Measurements from ENCODE around the gene BLCAP.
A peak's percentile ranks its signal among the peaks of the same experiment; 100 is the strongest.

BLCAP gene

DNA sequence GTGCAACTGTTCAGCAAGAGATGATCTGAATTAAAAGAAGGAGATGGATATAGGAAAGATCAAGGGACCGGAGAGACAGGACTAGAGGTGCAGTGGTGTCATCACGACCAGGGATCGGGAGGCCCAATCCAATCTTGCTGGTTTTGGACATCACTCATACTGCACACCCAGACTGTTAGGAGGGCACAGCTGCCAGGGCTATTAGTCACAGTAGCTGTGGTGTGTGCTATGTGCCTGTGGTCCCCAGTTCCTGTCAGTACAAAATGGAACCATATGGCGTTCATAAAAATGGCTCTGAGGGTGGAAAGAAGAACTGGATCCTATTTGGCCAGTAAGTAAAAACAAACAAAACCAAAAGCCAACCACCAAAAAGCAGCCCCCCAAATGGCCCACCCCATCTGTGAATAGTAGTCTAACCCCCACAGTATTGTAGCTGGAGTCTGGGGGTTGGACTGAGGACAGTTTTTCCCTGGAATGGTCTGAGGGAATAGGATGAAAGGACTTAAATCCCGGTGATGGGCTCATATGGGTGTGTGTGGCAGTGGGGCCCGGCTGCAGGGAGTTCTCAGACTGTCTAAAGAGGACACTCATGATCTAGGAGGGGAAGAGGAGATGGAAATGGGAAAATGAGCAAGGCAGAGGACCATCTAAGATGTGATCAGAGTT lies 15.9 kb downstream of the BLCAP start:
- TF ChIP-seq ZNF565 (CRISPR knock-in tag; conservative IDR thresholded peaks at IDR 0.05; ENCODE audit: low read depth): no peak
- TF ChIP-seq, protein P1, sequence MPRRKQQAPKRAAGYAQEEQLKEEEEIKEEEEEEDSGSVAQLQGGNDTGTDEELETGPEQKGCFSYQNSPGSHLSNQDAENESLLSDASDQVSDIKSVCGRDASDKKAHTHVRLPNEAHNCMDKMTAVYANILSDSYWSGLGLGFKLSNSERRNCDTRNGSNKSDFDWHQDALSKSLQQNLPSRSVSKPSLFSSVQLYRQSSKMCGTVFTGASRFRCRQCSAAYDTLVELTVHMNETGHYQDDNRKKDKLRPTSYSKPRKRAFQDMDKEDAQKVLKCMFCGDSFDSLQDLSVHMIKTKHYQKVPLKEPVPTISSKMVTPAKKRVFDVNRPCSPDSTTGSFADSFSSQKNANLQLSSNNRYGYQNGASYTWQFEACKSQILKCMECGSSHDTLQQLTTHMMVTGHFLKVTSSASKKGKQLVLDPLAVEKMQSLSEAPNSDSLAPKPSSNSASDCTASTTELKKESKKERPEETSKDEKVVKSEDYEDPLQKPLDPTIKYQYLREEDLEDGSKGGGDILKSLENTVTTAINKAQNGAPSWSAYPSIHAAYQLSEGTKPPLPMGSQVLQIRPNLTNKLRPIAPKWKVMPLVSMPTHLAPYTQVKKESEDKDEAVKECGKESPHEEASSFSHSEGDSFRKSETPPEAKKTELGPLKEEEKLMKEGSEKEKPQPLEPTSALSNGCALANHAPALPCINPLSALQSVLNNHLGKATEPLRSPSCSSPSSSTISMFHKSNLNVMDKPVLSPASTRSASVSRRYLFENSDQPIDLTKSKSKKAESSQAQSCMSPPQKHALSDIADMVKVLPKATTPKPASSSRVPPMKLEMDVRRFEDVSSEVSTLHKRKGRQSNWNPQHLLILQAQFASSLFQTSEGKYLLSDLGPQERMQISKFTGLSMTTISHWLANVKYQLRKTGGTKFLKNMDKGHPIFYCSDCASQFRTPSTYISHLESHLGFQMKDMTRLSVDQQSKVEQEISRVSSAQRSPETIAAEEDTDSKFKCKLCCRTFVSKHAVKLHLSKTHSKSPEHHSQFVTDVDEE (CRISPR knock-in tag; IDR thresholded peaks at IDR 0.05): no peak
- no peak for TF ChIP-seq ISL1 (CRISPR knock-in tag; IDR thresholded peaks at IDR 0.05)
- peak; percentile 91 for ATAC-seq

DNA sequence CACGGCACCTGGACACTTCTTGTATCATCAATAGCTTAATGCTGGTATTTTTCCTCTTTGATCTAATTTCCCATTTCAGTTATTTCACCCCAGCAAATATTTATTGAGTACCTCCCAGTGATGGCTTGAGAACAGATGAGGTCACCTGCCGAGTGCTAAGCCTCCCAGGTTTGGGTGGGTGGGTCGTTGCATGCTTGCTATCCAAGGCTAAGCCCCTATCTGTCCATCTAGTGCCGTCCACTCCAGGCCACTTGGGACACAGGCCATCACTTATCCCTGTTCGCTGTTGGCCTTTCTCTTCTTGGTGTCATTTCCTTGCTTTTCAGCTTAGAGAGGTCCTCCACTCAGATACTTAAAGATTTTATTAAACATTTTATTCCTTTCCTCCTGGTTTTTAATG lies 17.4 kb downstream of the BLCAP start:
- ATAC-seq: no peak
- TF ChIP-seq RARB (CRISPR knock-in tag; IDR thresholded peaks at IDR 0.05) (no peak), PPARA (CRISPR knock-in tag; IDR thresholded peaks at IDR 0.05; ENCODE audit: borderline replicate concordance) (no peak), GLIS3 (CRISPR knock-in tag; IDR thresholded peaks at IDR 0.05) (no peak), ISL1 (CRISPR knock-in tag; IDR thresholded peaks at IDR 0.05) (no peak), CSDC2 (CRISPR knock-in tag; IDR thresholded peaks at IDR 0.05) (no peak), BACH2 (CRISPR knock-in tag; IDR thresholded peaks at IDR 0.05; ENCODE audit: borderline replicate concordance) (no peak), ZNF70 (CRISPR knock-in tag; IDR thresholded peaks at IDR 0.05) (no peak), ZNF8 (CRISPR knock-in tag; IDR thresholded peaks at IDR 0.05) (no peak), ARNTL (CRISPR knock-in tag; IDR thresholded peaks at IDR 0.05; ENCODE audit: borderline replicate concordance, low read depth) (no peak), TOX (CRISPR knock-in tag; IDR thresholded peaks at IDR 0.05; ENCODE audit: borderline replicate concordance) (no peak), ZC3H10 (CRISPR knock-in tag; IDR thresholded peaks at IDR 0.05) (no peak), TCF4 (CRISPR knock-in tag; IDR thresholded peaks at IDR 0.05; ENCODE audit: borderline replicate concordance) (no peak)
- TF ChIP-seq, protein P2, sequence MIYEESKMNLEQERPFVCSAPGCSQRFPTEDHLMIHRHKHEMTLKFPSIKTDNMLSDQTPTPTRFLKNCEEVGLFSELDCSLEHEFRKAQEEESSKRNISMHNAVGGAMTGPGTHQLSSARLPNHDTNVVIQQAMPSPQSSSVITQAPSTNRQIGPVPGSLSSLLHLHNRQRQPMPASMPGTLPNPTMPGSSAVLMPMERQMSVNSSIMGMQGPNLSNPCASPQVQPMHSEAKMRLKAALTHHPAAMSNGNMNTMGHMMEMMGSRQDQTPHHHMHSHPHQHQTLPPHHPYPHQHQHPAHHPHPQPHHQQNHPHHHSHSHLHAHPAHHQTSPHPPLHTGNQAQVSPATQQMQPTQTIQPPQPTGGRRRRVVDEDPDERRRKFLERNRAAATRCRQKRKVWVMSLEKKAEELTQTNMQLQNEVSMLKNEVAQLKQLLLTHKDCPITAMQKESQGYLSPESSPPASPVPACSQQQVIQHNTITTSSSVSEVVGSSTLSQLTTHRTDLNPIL (CRISPR knock-in tag; IDR thresholded peaks at IDR 0.05; ENCODE audit: low read depth): no peak
- TF ChIP-seq, protein P1 (CRISPR knock-in tag; IDR thresholded peaks at IDR 0.05): no peak

DNA sequence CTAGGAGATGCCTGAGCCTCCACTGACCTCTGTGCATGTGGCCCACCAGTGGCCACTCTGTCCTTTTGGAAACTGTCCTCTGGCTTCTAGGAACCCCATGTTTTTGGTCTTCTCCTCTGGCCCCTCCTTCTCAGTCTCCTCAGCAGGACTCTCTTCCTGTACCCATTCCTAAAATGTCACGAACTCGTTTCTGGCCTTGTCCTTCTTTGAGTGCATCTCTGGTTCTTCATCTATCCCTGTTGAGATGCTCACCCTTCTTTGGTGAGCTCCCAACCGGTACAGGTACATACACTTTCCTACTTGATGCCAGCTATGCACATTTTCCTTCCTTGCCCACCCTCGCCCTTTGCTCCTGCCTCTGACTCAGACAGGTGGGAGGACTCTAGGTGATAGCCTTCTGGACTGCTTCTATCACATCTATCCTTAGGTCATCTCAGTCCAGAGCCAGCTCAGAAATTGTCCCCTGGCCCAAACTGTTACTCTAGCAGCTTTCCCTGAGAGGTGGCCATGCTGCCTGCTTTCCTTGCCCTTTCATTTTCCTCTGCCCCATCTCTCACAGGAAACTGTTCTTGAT lies 21.4 kb downstream of the BLCAP start:
- ATAC-seq: no peak
- no peak for TF ChIP-seq CSDC2 (CRISPR knock-in tag; IDR thresholded peaks at IDR 0.05)

DNA sequence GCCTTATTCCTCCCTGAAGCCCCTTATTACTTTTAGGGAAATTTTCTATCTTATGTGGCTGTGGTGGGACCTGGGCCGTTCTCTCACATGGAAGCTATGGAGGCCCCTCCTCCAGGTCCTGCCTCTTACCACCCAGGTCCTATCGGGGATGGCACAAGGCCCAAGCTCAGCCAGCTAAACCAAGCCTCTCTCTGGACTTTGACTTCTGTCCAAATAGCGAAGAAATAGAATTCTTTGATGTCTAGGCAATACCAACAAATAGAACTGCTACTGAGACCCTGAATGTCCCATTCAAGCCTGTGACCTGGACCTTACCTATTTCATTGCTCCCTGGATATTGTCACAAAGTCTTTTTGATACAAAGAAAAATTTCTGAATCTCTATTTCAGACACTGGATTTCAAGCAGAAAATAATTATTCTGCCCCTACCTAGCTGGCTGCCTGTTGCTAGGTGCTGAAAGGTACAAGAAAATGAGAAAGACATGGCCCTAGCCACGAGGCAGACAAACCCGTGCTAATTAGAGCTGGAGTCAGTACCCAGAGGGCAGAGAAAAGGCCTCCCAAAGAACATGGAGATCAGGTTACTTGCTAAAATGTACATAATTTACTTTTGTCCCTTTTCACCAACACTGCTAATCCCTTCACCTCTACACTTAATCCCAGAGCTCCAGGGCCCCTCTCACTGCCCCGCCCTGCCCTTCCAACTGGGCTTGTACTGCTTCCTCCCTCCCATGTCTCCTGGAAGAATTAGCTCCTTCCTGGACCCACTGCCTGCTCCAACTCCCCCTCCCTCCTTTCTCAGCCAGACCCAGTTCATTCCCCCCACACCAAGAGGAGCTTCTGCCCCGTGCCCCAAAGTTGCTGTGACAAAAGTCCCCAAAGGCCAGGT lies 22.2 kb downstream of the BLCAP start:
- ATAC-seq: no peak
- TF ChIP-seq, protein P3, sequence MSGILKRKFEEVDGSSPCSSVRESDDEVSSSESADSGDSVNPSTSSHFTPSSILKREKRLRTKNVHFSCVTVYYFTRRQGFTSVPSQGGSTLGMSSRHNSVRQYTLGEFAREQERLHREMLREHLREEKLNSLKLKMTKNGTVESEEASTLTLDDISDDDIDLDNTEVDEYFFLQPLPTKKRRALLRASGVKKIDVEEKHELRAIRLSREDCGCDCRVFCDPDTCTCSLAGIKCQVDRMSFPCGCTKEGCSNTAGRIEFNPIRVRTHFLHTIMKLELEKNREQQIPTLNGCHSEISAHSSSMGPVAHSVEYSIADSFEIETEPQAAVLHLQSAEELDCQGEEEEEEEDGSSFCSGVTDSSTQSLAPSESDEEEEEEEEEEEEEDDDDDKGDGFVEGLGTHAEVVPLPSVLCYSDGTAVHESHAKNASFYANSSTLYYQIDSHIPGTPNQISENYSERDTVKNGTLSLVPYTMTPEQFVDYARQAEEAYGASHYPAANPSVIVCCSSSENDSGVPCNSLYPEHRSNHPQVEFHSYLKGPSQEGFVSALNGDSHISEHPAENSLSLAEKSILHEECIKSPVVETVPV (CRISPR knock-in tag; IDR thresholded peaks at IDR 0.05): no peak
- no peak for TF ChIP-seq ISL1 (CRISPR knock-in tag; IDR thresholded peaks at IDR 0.05)
- no peak for TF ChIP-seq ESRRG (CRISPR knock-in tag; IDR thresholded peaks at IDR 0.05)
- TF ChIP-seq BACH2 (CRISPR knock-in tag; IDR thresholded peaks at IDR 0.05; ENCODE audit: borderline replicate concordance): no peak
- TF ChIP-seq SNAI2 (CRISPR knock-in tag; IDR thresholded peaks at IDR 0.05): no peak
- no peak for TF ChIP-seq ZNF565 (CRISPR knock-in tag; conservative IDR thresholded peaks at IDR 0.05; ENCODE audit: low read depth)
- TF ChIP-seq PPARA (CRISPR knock-in tag; IDR thresholded peaks at IDR 0.05; ENCODE audit: borderline replicate concordance): no peak
- no peak for TF ChIP-seq TOX (CRISPR knock-in tag; IDR thresholded peaks at IDR 0.05; ENCODE audit: borderline replicate concordance)
- TF ChIP-seq, protein P4, sequence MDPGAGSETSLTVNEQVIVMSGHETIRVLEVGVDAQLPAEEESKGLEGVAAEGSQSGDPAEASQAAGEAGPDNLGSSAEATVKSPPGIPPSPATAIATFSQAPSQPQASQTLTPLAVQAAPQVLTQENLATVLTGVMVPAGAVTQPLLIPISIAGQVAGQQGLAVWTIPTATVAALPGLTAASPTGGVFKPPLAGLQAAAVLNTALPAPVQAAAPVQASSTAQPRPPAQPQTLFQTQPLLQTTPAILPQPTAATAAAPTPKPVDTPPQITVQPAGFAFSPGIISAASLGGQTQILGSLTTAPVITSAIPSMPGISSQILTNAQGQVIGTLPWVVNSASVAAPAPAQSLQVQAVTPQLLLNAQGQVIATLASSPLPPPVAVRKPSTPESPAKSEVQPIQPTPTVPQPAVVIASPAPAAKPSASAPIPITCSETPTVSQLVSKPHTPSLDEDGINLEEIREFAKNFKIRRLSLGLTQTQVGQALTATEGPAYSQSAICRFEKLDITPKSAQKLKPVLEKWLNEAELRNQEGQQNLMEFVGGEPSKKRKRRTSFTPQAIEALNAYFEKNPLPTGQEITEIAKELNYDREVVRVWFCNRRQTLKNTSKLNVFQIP (CRISPR knock-in tag; IDR thresholded peaks at IDR 0.05; ENCODE audit: borderline replicate concordance, low read depth): no peak

Measured in SK-N-SH treated with all-trans-retinoic acid at 6 μM for 48 hours (cell line).